Loucy (cell line): Measurements from ENCODE around the gene CCDC141.
"Not testable (repeated sequence)": the region's sequence is repeated elsewhere in the genome, so short reads cannot be mapped to it uniquely, and the experiment has no call there.

Source experiments
- H2AFZ ChIP-seq: fragments of 200-600 bp; sonication (generic); 2 replicates; pipeline ENCODE4 v1.6.0; 2016; ENCODE audit warnings: antibody characterized with exemption, mild to moderate bottlenecking, low read length, moderate library complexity
- H3F3A ChIP-seq: fragments of 200-600 bp; 2 replicates; pipeline ENCODE4 v1.6.0; 2016; ENCODE audit warnings: antibody characterized with exemption, low read depth, mild to moderate bottlenecking
- H3K27me3 ChIP-seq: fragments of 200-600 bp; sonication (generic); 2 replicates; pipeline ENCODE4 v1.6.1; 2014; ENCODE audit warnings: low read length, mild to moderate bottlenecking; ENCODE audit not compliant: insufficient read depth, poor library complexity, severe bottlenecking
- H3K36me3 ChIP-seq: fragments of 200-600 bp; sonication (generic); 2 replicates; pipeline ENCODE4 v1.6.1; 2016; ENCODE audit warnings: low read length; ENCODE audit not compliant: insufficient read depth
- H3K4me1 ChIP-seq: fragments of 200-600 bp; sonication (generic); 2 replicates; pipeline ENCODE4 v1.5.1; 2014; ENCODE audit warnings: low read length, mild to moderate bottlenecking; ENCODE audit not compliant: insufficient read depth, poor library complexity, severe bottlenecking
- H3K4me2 ChIP-seq: fragments of 200-600 bp; sonication (generic); 2 replicates; pipeline ENCODE4 v1.6.0; 2014; ENCODE audit warnings: antibody characterized with exemption, low read length, low read depth, mild to moderate bottlenecking; ENCODE audit not compliant: poor library complexity, severe bottlenecking
- H3K4me3 ChIP-seq: fragments of 200-600 bp; sonication (generic); 2 replicates; pipeline ENCODE4 v1.5.1; 2014; ENCODE audit warnings: low read length, mild to moderate bottlenecking, mixed read lengths; ENCODE audit not compliant: poor library complexity, severe bottlenecking
- H3K79me2 ChIP-seq: fragments of 200-600 bp; sonication (generic); 2 replicates; pipeline ENCODE4 v1.6.1; 2014; ENCODE audit warnings: low read length; ENCODE audit not compliant: insufficient read depth
- H3K9ac ChIP-seq: fragments of 200-600 bp; sonication (generic); 2 replicates; pipeline ENCODE4 v1.6.0; 2014; ENCODE audit warnings: mild to moderate bottlenecking, low read depth, low read length, moderate library complexity; ENCODE audit not compliant: poor library complexity, severe bottlenecking
- H3K9me2 ChIP-seq: fragments of 200-600 bp; sonication (generic); replicated peaks from 2 replicates; pipeline ENCODE4 v1.6.1; 2016; ENCODE audit warnings: low read depth, low read length, mixed read lengths
- H3K9me3 ChIP-seq: fragments of 200-600 bp; sonication (generic); 2 replicates; pipeline ENCODE4 v1.6.1; 2014; ENCODE audit warnings: mild to moderate bottlenecking, antibody characterized with exemption, low read length, low read depth; ENCODE audit not compliant: insufficient read depth
- H4K20me1 ChIP-seq: fragments of 200-600 bp; sonication (generic); 2 replicates; pipeline ENCODE4 v1.6.0; 2014; ENCODE audit warnings: antibody characterized with exemption, low read length, mild to moderate bottlenecking; ENCODE audit not compliant: insufficient read depth, poor library complexity, severe bottlenecking
- CTCF ChIP-seq: fragments of 200-600 bp; sonication (generic); conservative IDR thresholded peaks from 2 replicates; pipeline ENCODE4 v1.5.1; 2014; ENCODE audit warnings: mild to moderate bottlenecking, antibody characterized with exemption, low read length
- EZH2phosphoT487 ChIP-seq: fragments of 200-600 bp; IDR thresholded peaks from 2 replicates; pipeline ENCODE4 v1.6.1; 2018; ENCODE audit warnings: antibody characterized with exemption, mild to moderate bottlenecking, moderate library complexity, borderline replicate concordance

The CCDC141 gene

GRCh38 chr2:179050755-179051154 lies 818 bp upstream of the CCDC141 start:
- Histone ChIP-seq H4K20me1 (no peaks in the 10 kb centered on the region), H3K9ac (no peak overlapping the region), H3K9me3 (no peaks in the 10 kb centered on the region), H3K9me2 (no peaks in the 10 kb centered on the region), H3K4me3 (no peak overlapping the region), H3K4me1 (peaks cover 39% of the 10 kb centered on the region), H3K4me2 (peak overlapping the region; percentile 80), H2AFZ (no peak overlapping the region), H3F3A (no peaks in the 10 kb centered on the region), H3K79me2 (no peaks in the 10 kb centered on the region), H3K27me3 (no peaks in the 10 kb centered on the region), H3K36me3 (no peaks in the 10 kb centered on the region)
- TF ChIP-seq CTCF (no peak), EZH2phosphoT487 (no peak)

GRCh38 chr2:179049203-179049545 lies 763 bp downstream of the CCDC141 start:
- Histone ChIP-seq H2AFZ (peak overlapping the region; percentile 74), H3K9me2 (no peaks in the 10 kb centered on the region)

GRCh38 chr2:179048099-179048498 lies 1.8 kb downstream of the CCDC141 start:
- H3K27me3 ChIP-seq: no peaks in the 10 kb centered on the region

More at GRCh38 chr2:179049203-179049545, 763 bp downstream of the CCDC141 start:
- Histone ChIP-seq H4K20me1 (no peaks in the 10 kb centered on the region), H3K4me1 (peaks cover 39% of the 10 kb centered on the region), H3K9me3 (no peaks in the 10 kb centered on the region), H3K4me3 (peak overlapping the region; percentile 68), H3K27me3 (no peaks in the 10 kb centered on the region), H3K79me2 (no peaks in the 10 kb centered on the region), H3F3A (no peaks in the 10 kb centered on the region), H3K36me3 (no peaks in the 10 kb centered on the region), H3K9ac (peak overlapping the region; percentile 55), H3K4me2 (peak overlapping the region; percentile 80)
- no peak for TF ChIP-seq CTCF
- TF ChIP-seq EZH2phosphoT487: no peak

GRCh38 chr2:179045602-179046001 lies 4.3 kb downstream of the CCDC141 start:
- not testable (repeated sequence) for H3K4me2 ChIP-seq, H3K4me3 ChIP-seq, H3F3A ChIP-seq, H3K9me2 ChIP-seq, H3K79me2 ChIP-seq, H3K9me3 ChIP-seq, H3K9ac ChIP-seq, H3K36me3 ChIP-seq, H2AFZ ChIP-seq, H3K27me3 ChIP-seq, H4K20me1 ChIP-seq
- peaks cover 29% of the 10 kb centered on the region for H3K4me1 ChIP-seq

More at GRCh38 chr2:179048099-179048498, 1.8 kb downstream of the CCDC141 start:
- Histone ChIP-seq H3K9ac (peak overlapping the region; percentile 55), H3K36me3 (no peaks in the 10 kb centered on the region), H3K4me2 (peak overlapping the region; percentile 80), H3K9me2 (no peaks in the 10 kb centered on the region), H4K20me1 (no peaks in the 10 kb centered on the region), H3K4me1 (peaks cover 39% of the 10 kb centered on the region), H3K9me3 (no peaks in the 10 kb centered on the region), H3K79me2 (no peaks in the 10 kb centered on the region), H3F3A (no peaks in the 10 kb centered on the region), H3K4me3 (no peak overlapping the region), H2AFZ (no peak overlapping the region)
- TF ChIP-seq EZH2phosphoT487 (no peak), CTCF (no peak)
